MCF 10A (cell line): Measurements from ENCODE around the gene NTMT1. TPM values are rescaled to one million over a fixed set of nuclear protein-coding genes. Genes with fewer than 3 reads are reported as not detected.

Source experiments
- BruUV-seq: library from RNA; stranded (reverse); fragments of 400-500 nt; replicated peaks from 2 replicates; lab custom pipeline; 2021; lab: Mats Ljungman, UMichigan
- CTCF ChIA-PET: fragments of 300-600 bp; sonication (Branson Sonifier 250); formaldehyde crosslinking; extraction: SDS; loops from one replicate; lab custom pipeline; 2021; ENCODE audit warnings: antibody characterized with exemption, inconsistent platforms; lab: Yijun Ruan, JAX
- POLR2A ChIA-PET: fragments of 300-600, 350-650 bp; sonication (Branson Sonifier 250); formaldehyde crosslinking; extraction: SDS; loops from one replicate; lab custom pipeline; 2020; ENCODE audit warnings: antibody characterized with exemption, inconsistent platforms; lab: Yijun Ruan, JAX
- DNase-seq: peaks from one replicate; pipeline ENCODE4 v3.0.0-alpha.2; 2018; ENCODE audit not compliant: unreplicated experiment
- H3K27ac Mint-ChIP-seq: one replicate; pipeline ENCODE4 v1.8.0; 2022; ENCODE audit warnings: mild to moderate bottlenecking, low read depth, mixed read lengths; ENCODE audit not compliant: unreplicated experiment
- H3K27me3 Mint-ChIP-seq: one replicate; pipeline ENCODE4 v1.8.0; 2022; ENCODE audit warnings: mixed read lengths; ENCODE audit not compliant: insufficient read depth, unreplicated experiment
- H3K36me3 Mint-ChIP-seq: one replicate; pipeline ENCODE4 v1.8.0; 2022; ENCODE audit warnings: mild to moderate bottlenecking, moderate library complexity, mixed read lengths; ENCODE audit not compliant: insufficient read depth, unreplicated experiment
- H3K4me1 Mint-ChIP-seq: one replicate; pipeline ENCODE4 v1.8.0; 2022; ENCODE audit warnings: mixed read lengths; ENCODE audit not compliant: insufficient read depth, unreplicated experiment
- H3K4me3 Mint-ChIP-seq: one replicate; pipeline ENCODE4 v1.8.0; 2022; ENCODE audit warnings: mild to moderate bottlenecking, moderate library complexity, mixed read lengths; ENCODE audit not compliant: unreplicated experiment
- H3K9me3 Mint-ChIP-seq: one replicate; pipeline ENCODE4 v1.8.0; 2022; ENCODE audit warnings: mixed read lengths; ENCODE audit not compliant: unreplicated experiment
- intact Hi-C: fragments of 100-400 bp; cut with micrococcal nuclease; formaldehyde crosslinking; loops from 2 replicates; pipeline ENCODE4 v1.14.1; 2022
- total RNA-seq: library from RNA; stranded (reverse); gene quantifications from 2 replicates; pipeline ENCODE4 v1.2.3, GENCODE V29; 2022
- TF ChIP-seq, protein P1 (sequence below): fragments of 200-600 bp; IDR thresholded peaks from one replicate; pipeline ENCODE4 v1.8.0; 2022; ENCODE audit warnings: antibody characterized with exemption, mild to moderate bottlenecking; ENCODE audit not compliant: unreplicated experiment

NTMT1 gene
- total RNA-seq, 1 experiment from 2014 or later = 49.2 TPM

GRCh38 chr9:129594632-129595031 lies 31.3 kb upstream of the NTMT1 start:
- Mint-ChIP-seq H3K27me3 (no peaks in the 10 kb centered on the region), H3K4me3 (no peak overlapping the region), H3K27ac (no peak overlapping the region), H3K4me1 (no peaks in the 10 kb centered on the region), H3K9me3 (no peaks in the 10 kb centered on the region), H3K36me3 (no peaks in the 10 kb centered on the region)
- DNase-seq = no peak
- intact Hi-C loops = no loop called here
- TF ChIP-seq, protein P1, sequence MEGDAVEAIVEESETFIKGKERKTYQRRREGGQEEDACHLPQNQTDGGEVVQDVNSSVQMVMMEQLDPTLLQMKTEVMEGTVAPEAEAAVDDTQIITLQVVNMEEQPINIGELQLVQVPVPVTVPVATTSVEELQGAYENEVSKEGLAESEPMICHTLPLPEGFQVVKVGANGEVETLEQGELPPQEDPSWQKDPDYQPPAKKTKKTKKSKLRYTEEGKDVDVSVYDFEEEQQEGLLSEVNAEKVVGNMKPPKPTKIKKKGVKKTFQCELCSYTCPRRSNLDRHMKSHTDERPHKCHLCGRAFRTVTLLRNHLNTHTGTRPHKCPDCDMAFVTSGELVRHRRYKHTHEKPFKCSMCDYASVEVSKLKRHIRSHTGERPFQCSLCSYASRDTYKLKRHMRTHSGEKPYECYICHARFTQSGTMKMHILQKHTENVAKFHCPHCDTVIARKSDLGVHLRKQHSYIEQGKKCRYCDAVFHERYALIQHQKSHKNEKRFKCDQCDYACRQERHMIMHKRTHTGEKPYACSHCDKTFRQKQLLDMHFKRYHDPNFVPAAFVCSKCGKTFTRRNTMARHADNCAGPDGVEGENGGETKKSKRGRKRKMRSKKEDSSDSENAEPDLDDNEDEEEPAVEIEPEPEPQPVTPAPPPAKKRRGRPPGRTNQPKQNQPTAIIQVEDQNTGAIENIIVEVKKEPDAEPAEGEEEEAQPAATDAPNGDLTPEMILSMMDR = no peak
- CTCF ChIA-PET = no interaction called here
- no TSS peak for BruUV-seq
- POLR2A ChIA-PET = no interaction called here

DNA sequence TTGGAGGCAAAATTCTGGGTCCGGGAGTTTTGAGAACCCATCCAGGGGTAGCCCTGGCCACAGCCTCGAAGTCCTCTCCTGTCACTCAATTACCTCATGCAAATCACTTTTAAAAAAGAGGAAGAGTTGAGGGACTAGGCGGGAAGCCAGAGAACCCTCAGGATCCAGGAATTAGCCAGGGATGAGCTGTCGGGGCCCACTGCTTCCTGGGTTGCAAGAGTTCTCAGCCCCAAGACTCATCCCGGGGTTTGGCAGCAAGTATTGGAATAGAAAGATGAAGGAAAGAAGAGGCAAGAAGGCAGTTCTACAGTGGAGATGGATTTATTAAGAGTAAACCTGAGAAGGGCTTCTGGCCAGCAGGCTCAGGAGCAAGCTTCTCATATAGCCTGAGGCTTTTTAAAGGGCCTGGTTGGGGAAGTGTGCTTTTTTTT lies 30.6 kb upstream of the NTMT1 start:
- H3K27ac Mint-ChIP-seq = no peak overlapping the region
- TF ChIP-seq, protein P1 = no peak
- ChIA-PET POLR2A (interaction anchor here (0.6 to 1.2 kb wide), 2 partner anchors 84 to 106 kb away, joined by 3 read pairs; no protein-coding TSS in a partner anchor), CTCF (interaction anchor here (0.9 to 1.3 kb wide), 2 partner anchors 11 to 456 kb away, joined by 3 read pairs; no protein-coding TSS in a partner anchor)
- H3K9me3 Mint-ChIP-seq = no peaks in the 10 kb centered on the region
- H3K4me3 Mint-ChIP-seq = no peak overlapping the region
- peak; percentile 26 for DNase-seq
- no peaks in the 10 kb centered on the region for H3K36me3 Mint-ChIP-seq
- no TSS peak for BruUV-seq
- no peaks in the 10 kb centered on the region for H3K27me3 Mint-ChIP-seq
- H3K4me1 Mint-ChIP-seq = no peaks in the 10 kb centered on the region
- intact Hi-C loops = no loop called here

- TF ChIP-seq, protein P1 = no peak
- DNase-seq = no peak
These were observed 29.9 kb upstream of the NTMT1 start for GRCh38 chr9:129595903-129596540.

GRCh38 chr9:129596541-129597331 lies 29.2 kb upstream of the NTMT1 start:
- POLR2A ChIA-PET = interaction anchor here (0.8 to 1.2 kb wide), 2 partner anchors 25 to 86 kb away, joined by 3 read pairs; no protein-coding TSS in a partner anchor
- no TSS peak for BruUV-seq
- no peaks in the 10 kb centered on the region for H3K36me3 Mint-ChIP-seq

More at GRCh38 chr9:129595903-129596540, 29.9 kb upstream of the NTMT1 start:
- no peaks in the 10 kb centered on the region for H3K4me1 Mint-ChIP-seq
- POLR2A ChIA-PET = interaction anchor here (0.6 to 1.2 kb wide), 3 partner anchors 24 to 107 kb away, joined by 3 read pairs; no protein-coding TSS in a partner anchor
- H3K27ac Mint-ChIP-seq = no peak overlapping the region
- no peaks in the 10 kb centered on the region for H3K36me3 Mint-ChIP-seq
- no peaks in the 10 kb centered on the region for H3K9me3 Mint-ChIP-seq
- no TSS peak for BruUV-seq
- no peak overlapping the region for H3K4me3 Mint-ChIP-seq
- intact Hi-C loops = no loop called here
- no peaks in the 10 kb centered on the region for H3K27me3 Mint-ChIP-seq
- CTCF ChIA-PET = interaction anchor here (0.7 to 1.3 kb wide), 3 partner anchors 10 to 457 kb away, joined by 3 read pairs; no protein-coding TSS in a partner anchor

More at GRCh38 chr9:129596541-129597331, 29.2 kb upstream of the NTMT1 start:
- H3K27me3 Mint-ChIP-seq = no peaks in the 10 kb centered on the region
- no peaks in the 10 kb centered on the region for H3K4me1 Mint-ChIP-seq
- CTCF ChIA-PET = interaction anchor here (0.7 to 1.3 kb wide), 2 partner anchors 9 to 26 kb away, joined by 3 read pairs; no protein-coding TSS in a partner anchor
- intact Hi-C loops = no loop called here
- no peak overlapping the region for H3K4me3 Mint-ChIP-seq
- DNase-seq = no peak
- H3K9me3 Mint-ChIP-seq = no peaks in the 10 kb centered on the region
- TF ChIP-seq, protein P1 = no peak
- H3K27ac Mint-ChIP-seq = no peak overlapping the region
